Fibroblast of lung (primary cell): ENCODE data around the gene NAXD. TPM values are rescaled to one million over a fixed set of nuclear protein-coding genes. Genes with fewer than 3 reads are reported as not detected.

Experiments used
- DNase-seq, 2 donors: peaks; one replicate each; pipeline versions ENCODE4 v3.0.0 to v3.0.0-alpha.2; 2010; ENCODE audit warnings: low read depth in 2 of 2
- H2AFZ ChIP-seq: 2 replicates; pipeline ENCODE4 v1.5.1; 2012; ENCODE audit warnings: low read length, control low read depth, inconsistent platforms
- H3K27ac ChIP-seq: 2 replicates; pipeline ENCODE4 v1.5.1; 2011; ENCODE audit warnings: low read length, control low read depth; ENCODE audit not compliant: insufficient read depth
- H3K27me3 ChIP-seq: 2 replicates; pipeline ENCODE4 v1.5.1; 2011; ENCODE audit warnings: mild to moderate bottlenecking, low read length; ENCODE audit not compliant: control insufficient read depth, insufficient read depth
- H3K36me3 ChIP-seq: 2 replicates; pipeline ENCODE4 v1.5.1; 2011; ENCODE audit warnings: low read length; ENCODE audit not compliant: control insufficient read depth, insufficient read depth
- H3K4me1 ChIP-seq: 2 replicates; pipeline ENCODE4 v1.5.1; 2011; ENCODE audit warnings: low read length; ENCODE audit not compliant: control insufficient read depth, insufficient read depth; ENCODE audit errors: extremely low read depth
- H3K4me2 ChIP-seq: 2 replicates; pipeline ENCODE4 v1.5.1; 2011; ENCODE audit warnings: low read length, control low read depth; ENCODE audit not compliant: insufficient read depth; ENCODE audit errors: extremely low read depth
- H3K4me3 ChIP-seq, 4 experiments: fragments of 200-600 bp in 1 of 4; sonication (generic) in 1 of 4; replicated peaks in 1 of 4; 2 replicates each; pipeline ENCODE4 v1.5.1; 2011 to 2016; ENCODE audit warnings: low read length in 4 of 4, low read depth in 3 of 4, mild to moderate bottlenecking in 3 of 4, control low read depth in 2 of 4, inconsistent platforms in 1 of 4, mixed read lengths in 1 of 4; ENCODE audit not compliant: insufficient read depth in 1 of 4; ENCODE audit errors: control extremely low read depth in 1 of 4
- H3K79me2 ChIP-seq: 2 replicates; pipeline ENCODE4 v1.5.1; 2012; ENCODE audit warnings: mild to moderate bottlenecking, low read length, inconsistent platforms; ENCODE audit not compliant: control insufficient read depth, insufficient read depth
- H3K9ac ChIP-seq: 2 replicates; pipeline ENCODE4 v1.5.1; 2011; ENCODE audit warnings: mild to moderate bottlenecking, low read length, control low read depth; ENCODE audit not compliant: insufficient read depth
- H3K9me3 ChIP-seq: 2 replicates; pipeline ENCODE4 v1.5.1; 2012; ENCODE audit warnings: low read depth, low read length; ENCODE audit not compliant: control insufficient read depth, insufficient read depth
- H4K20me1 ChIP-seq: 2 replicates; pipeline ENCODE4 v1.5.1; 2011; ENCODE audit warnings: low read length; ENCODE audit not compliant: control insufficient read depth, insufficient read depth; ENCODE audit errors: extremely low read depth
- CTCF ChIP-seq, 2 donors: IDR thresholded peaks in 1 of 2; conservative IDR thresholded peaks in 1 of 2; 1 replicate in 1 of 2; 2 replicates in 1 of 2; pipeline ENCODE4 v1.5.1; 2011 to 2012; ENCODE audit warnings: low read length in 2 of 2, control low read depth in 1 of 2, inconsistent platforms in 1 of 2, low read depth in 1 of 2, mild to moderate bottlenecking in 1 of 2
- EZH2 ChIP-seq: IDR thresholded peaks from 2 replicates; pipeline ENCODE4 v1.5.1; 2012; ENCODE audit warnings: low read length, control low read depth, mild to moderate bottlenecking; ENCODE audit errors: missing control alignments
- polyA plus RNA-seq, 2 donors: library from polyadenylated mRNA; depleted of rRNA in 1 of 2; stranded (reverse) in 1 of 2; unstranded in 1 of 2; fragments of >200 nt; gene quantifications; 2 replicates each; pipeline ENCODE4 v1.2.1, GENCODE V29; 2011 to 2012; ENCODE audit warnings: missing spikeins in 1 of 2
- total RNA-seq: library from RNA; depleted of rRNA; stranded (reverse); fragments of >200 nt; gene quantifications from 2 replicates; pipeline ENCODE4 v1.2.1, GENCODE V29; 2014

Gene NAXD
- total and polyA plus RNA-seq, 2 donors (not counting 1 experiment from before 2014, with no cell fraction given) = 22.4 to 34.0 TPM

- Histone ChIP-seq H3K27me3 (no peaks in the 10 kb centered on the region), H3K27ac (no peak overlapping the region), H3K36me3 (peaks cover 20% of the 10 kb centered on the region), H3K4me1 (no peaks in the 10 kb centered on the region), H3K79me2 (no peaks in the 10 kb centered on the region), H3K9me3 (no peaks in the 10 kb centered on the region), H4K20me1 (no peaks in the 10 kb centered on the region), H3K9ac (no peak overlapping the region), H2AFZ (no peak overlapping the region), H3K4me2 (no peak overlapping the region), H3K4me3 (no peak overlapping the region)
- no peak for TF ChIP-seq CTCF (conservative IDR thresholded peaks at IDR 0.05 in 1 of 2, IDR thresholded peaks at IDR 0.05 in 1 of 2; ENCODE audit: low read depth in 1 of 2, low read length in 2 of 2)
- no peak for TF ChIP-seq EZH2
- no peak for DNase-seq
These were observed 46.7 kb downstream of the NAXD start for GRCh38 chr13:110662091-110662490.

- DNase-seq = no peak
- TF ChIP-seq CTCF (conservative IDR thresholded peaks at IDR 0.05 in 1 of 2, IDR thresholded peaks at IDR 0.05 in 1 of 2; ENCODE audit: low read depth in 1 of 2, low read length in 2 of 2) (no peak), EZH2 (no peak)
- no peaks in the 10 kb centered on the region for H3K4me1 ChIP-seq
These were observed 47.6 kb downstream of the NAXD start for GRCh38 chr13:110662777-110663443.

GRCh38 chr13:110663491-110663890 lies 48.1 kb downstream of the NAXD start:
- H3K36me3 ChIP-seq = peaks cover 20% of the 10 kb centered on the region
- H2AFZ ChIP-seq = no peak overlapping the region
- H4K20me1 ChIP-seq = no peaks in the 10 kb centered on the region
- H3K27me3 ChIP-seq = no peaks in the 10 kb centered on the region
- DNase-seq = no peak
- H3K27ac ChIP-seq = no peak overlapping the region
- no peak overlapping the region for H3K9ac ChIP-seq
- no peaks in the 10 kb centered on the region for H3K79me2 ChIP-seq
- H3K4me3 ChIP-seq = no peak overlapping the region
- TF ChIP-seq CTCF (conservative IDR thresholded peaks at IDR 0.05 in 1 of 2, IDR thresholded peaks at IDR 0.05 in 1 of 2; ENCODE audit: low read depth in 1 of 2, low read length in 2 of 2) (no peak), EZH2 (no peak)
- H3K9me3 ChIP-seq = no peaks in the 10 kb centered on the region
- H3K4me2 ChIP-seq = no peak overlapping the region
- no peaks in the 10 kb centered on the region for H3K4me1 ChIP-seq

More at GRCh38 chr13:110662777-110663443, 47.6 kb downstream of the NAXD start:
- H2AFZ ChIP-seq = no peak overlapping the region
- H3K4me3 ChIP-seq = no peak overlapping the region
- H3K27me3 ChIP-seq = no peaks in the 10 kb centered on the region
- H3K9ac ChIP-seq = no peak overlapping the region
- peaks cover 20% of the 10 kb centered on the region for H3K36me3 ChIP-seq
- H3K79me2 ChIP-seq = no peaks in the 10 kb centered on the region
- H4K20me1 ChIP-seq = no peaks in the 10 kb centered on the region
- H3K9me3 ChIP-seq = no peaks in the 10 kb centered on the region
- no peak overlapping the region for H3K4me2 ChIP-seq
- no peak overlapping the region for H3K27ac ChIP-seq
